ENCODE data around the gene DBX1.

Gene DBX1

DNA sequence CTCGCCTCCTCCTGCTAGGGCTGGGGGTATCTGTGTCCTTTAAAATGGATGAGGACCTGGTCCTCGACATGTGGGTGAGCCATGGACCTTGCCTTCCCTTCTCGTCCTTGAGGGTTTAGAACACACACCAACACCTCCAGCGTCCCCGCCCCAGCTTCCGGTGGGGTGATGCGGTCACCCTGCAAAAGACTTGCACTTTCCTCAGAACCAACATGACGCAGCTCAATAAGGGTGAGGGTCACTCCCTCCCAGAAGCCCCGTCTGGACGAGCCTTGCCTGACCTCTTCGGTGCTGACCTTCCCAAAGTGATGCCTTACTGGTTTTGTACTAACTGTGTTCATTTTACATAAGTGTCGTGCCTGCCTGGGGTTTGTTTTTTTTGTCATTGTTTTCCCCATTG is 41.0 kb downstream of the DBX1 start:
- Histone ChIP-seq H3K4me1 (no peaks in the 10 kb centered on the region), H3K27me3 (no peaks in the 10 kb centered on the region), H3K27ac (no peak overlapping the region), H3K9ac (no peak overlapping the region), H3K4me2 (no peak overlapping the region), H3K4me3 (no peak overlapping the region), H3K9me3 (replicated peaks in 1 of 11) (no peaks in the 10 kb centered on the region), H4K20me1 (no peaks in the 10 kb centered on the region), H3K36me3 (no peaks in the 10 kb centered on the region)
- TF ChIP-seq Cebpa-rat (IDR thresholded peaks at IDR 0.05): no peak

GRCh38 chr11:20118209-20118608 is 42.1 kb downstream of the DBX1 start:
- Histone ChIP-seq H3K4me3 (no peak overlapping the region), H3K27me3 (no peaks in the 10 kb centered on the region), H3K9me3 (replicated peaks in 1 of 11) (no peaks in the 10 kb centered on the region), H3K36me3 (no peaks in the 10 kb centered on the region), H3K9ac (no peak overlapping the region), H3K4me1 (peaks cover 0 to 4% (median 1%) of the 10 kb centered on the region in 10 experiments; a peak in 18 of 20 replicates), H4K20me1 (no peaks in the 10 kb centered on the region), H3K4me2 (no peak overlapping the region), H3K27ac (no peak overlapping the region)
- no peak for TF ChIP-seq Cebpa-rat (IDR thresholded peaks at IDR 0.05)

- Histone ChIP-seq H3K4me2 (no peak overlapping the region), H3K9me3 (replicated peaks in 1 of 11) (no peaks in the 10 kb centered on the region), H3K4me1 (peaks cover 9 to 13% (median 11%) of the 10 kb centered on the region in 10 experiments), H3K27me3 (no peaks in the 10 kb centered on the region), H3K4me3 (no peak overlapping the region), H3K9ac (no peak overlapping the region), H3K27ac (no peak overlapping the region), H3K36me3 (no peaks in the 10 kb centered on the region), H4K20me1 (no peaks in the 10 kb centered on the region)
- TF ChIP-seq Cebpa-rat (IDR thresholded peaks at IDR 0.05): no peak
Observed at GRCh38 chr11:20117291-20117690, 43.0 kb downstream of the DBX1 start.

DNA sequence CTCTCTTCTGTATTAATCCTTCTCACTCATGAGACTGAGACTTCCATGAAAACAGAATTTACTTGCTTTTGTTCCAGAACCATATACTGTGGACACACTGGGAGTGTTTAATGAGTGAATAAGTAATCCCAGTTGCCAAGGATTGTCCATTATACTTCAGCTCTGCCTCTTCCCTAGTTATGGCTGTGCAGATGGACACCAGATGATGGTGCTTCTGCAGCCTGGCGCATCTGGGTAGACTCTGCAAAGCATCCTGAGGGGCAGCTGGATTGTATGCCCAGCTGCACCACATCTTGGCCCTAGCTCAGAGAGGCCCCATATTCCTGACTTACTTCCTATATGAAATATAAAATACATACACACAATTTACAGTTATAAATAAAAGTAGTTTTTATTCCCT is 43.5 kb downstream of the DBX1 start:
- Histone ChIP-seq H3K27me3 (no peaks in the 10 kb centered on the region), H3K9me3 (replicated peaks in 1 of 11) (no peaks in the 10 kb centered on the region), H3K4me3 (no peak overlapping the region), H4K20me1 (no peaks in the 10 kb centered on the region), H3K4me2 (no peak overlapping the region), H3K4me1 (peaks cover 13 to 15% (median 14%) of the 10 kb centered on the region in 10 experiments), H3K27ac (no peak overlapping the region), H3K9ac (no peak overlapping the region), H3K36me3 (no peaks in the 10 kb centered on the region)
- TF ChIP-seq Cebpa-rat (IDR thresholded peaks at IDR 0.05): no peak

DNA sequence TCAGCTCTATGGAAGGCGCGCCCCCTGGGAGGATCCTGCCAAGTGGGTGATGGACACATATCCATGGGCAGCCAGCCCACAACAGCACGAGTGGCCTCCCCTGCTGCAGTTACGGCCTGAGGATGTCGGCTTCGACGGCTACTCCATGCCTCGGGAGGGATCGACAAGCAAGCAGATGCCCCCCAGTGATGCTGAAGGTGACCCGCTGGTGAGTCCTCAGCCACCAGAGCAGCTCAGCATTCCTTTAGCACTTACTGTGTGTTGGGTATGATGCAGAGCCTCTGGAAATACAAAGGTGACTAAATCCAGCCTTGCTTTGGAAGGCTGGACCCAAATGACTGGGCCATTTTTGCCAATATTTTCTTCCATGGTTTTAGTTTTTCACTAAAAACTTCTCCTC is 45.7 kb downstream of the DBX1 start:
- Histone ChIP-seq H3K27ac (no peak overlapping the region), H3K4me3 (no peak overlapping the region), H4K20me1 (no peaks in the 10 kb centered on the region), H3K27me3 (no peaks in the 10 kb centered on the region), H3K9ac (no peak overlapping the region), H3K4me2 (no peak overlapping the region), H3K36me3 (no peaks in the 10 kb centered on the region), H3K4me1 (peaks cover 13 to 20% (median 15%) of the 10 kb centered on the region in 10 experiments), H3K9me3 (replicated peaks in 1 of 11) (no peaks in the 10 kb centered on the region)
- no peak for TF ChIP-seq Cebpa-rat (IDR thresholded peaks at IDR 0.05)

GRCh38 chr11:20113149-20113438 is 47.2 kb downstream of the DBX1 start:
- Histone ChIP-seq H3K4me1 (peaks cover 13 to 20% (median 15%) of the 10 kb centered on the region in 10 experiments), H3K4me2 (peak overlapping the region; percentile 67 to 83 (median 77)), H3K27ac (no peak overlapping the region), H3K9me3 (replicated peaks in 1 of 11) (no peaks in the 10 kb centered on the region), H3K27me3 (no peaks in the 10 kb centered on the region), H3K4me3 (no peak overlapping the region), H3K36me3 (no peaks in the 10 kb centered on the region), H4K20me1 (no peaks in the 10 kb centered on the region), H3K9ac (peak overlapping the region in 1 of 11 experiments; percentile 2; a peak in 1 of 22 replicates)
- no peak for TF ChIP-seq Cebpa-rat (IDR thresholded peaks at IDR 0.05)

- H3K4me3 ChIP-seq: no peak overlapping the region
- H3K4me2 ChIP-seq: peak overlapping the region; percentile 67 to 83 (median 77)
- peak overlapping the region in 3 of 11 experiments; percentile 18 to 34 (median 31); a peak in 3 of 22 replicates for H3K27ac ChIP-seq
Observed at GRCh38 chr11:20112291-20113148, 47.8 kb downstream of the DBX1 start.

GRCh38 chr11:20111871-20112270 is 48.4 kb downstream of the DBX1 start:
- no peak for TF ChIP-seq Cebpa-rat (IDR thresholded peaks at IDR 0.05)
- Histone ChIP-seq H3K4me1 (peaks cover 13 to 20% (median 15%) of the 10 kb centered on the region in 10 experiments), H3K4me2 (peak overlapping the region in 6 of 11 experiments; percentile 69 to 82 (median 78); a peak in 12 of 22 replicates), H3K9me3 (replicated peaks in 1 of 11) (no peaks in the 10 kb centered on the region), H3K4me3 (no peak overlapping the region), H3K9ac (no peak overlapping the region), H3K36me3 (no peaks in the 10 kb centered on the region), H3K27ac (no peak overlapping the region), H4K20me1 (no peaks in the 10 kb centered on the region), H3K27me3 (no peaks in the 10 kb centered on the region)

More at GRCh38 chr11:20112291-20113148, 47.8 kb downstream of the DBX1 start:
- Histone ChIP-seq H3K4me1 (peaks cover 13 to 20% (median 15%) of the 10 kb centered on the region in 10 experiments), H3K9me3 (replicated peaks in 1 of 11) (no peaks in the 10 kb centered on the region), H4K20me1 (no peaks in the 10 kb centered on the region), H3K27me3 (no peaks in the 10 kb centered on the region), H3K36me3 (no peaks in the 10 kb centered on the region), H3K9ac (peak overlapping the region in 1 of 11 experiments; percentile 2; a peak in 1 of 22 replicates)
- no peak for TF ChIP-seq Cebpa-rat (IDR thresholded peaks at IDR 0.05)

- H3K9ac ChIP-seq: no peak overlapping the region
- no peak overlapping the region for H3K4me3 ChIP-seq
- H3K4me2 ChIP-seq: no peak overlapping the region
- no peaks in the 10 kb centered on the region for H3K27me3 ChIP-seq
- no peak overlapping the region for H3K27ac ChIP-seq
- no peak for TF ChIP-seq Cebpa-rat (IDR thresholded peaks at IDR 0.05)
- no peaks in the 10 kb centered on the region for H4K20me1 ChIP-seq
- peaks cover 13 to 20% (median 15%) of the 10 kb centered on the region in 10 experiments for H3K4me1 ChIP-seq
- H3K36me3 ChIP-seq: no peaks in the 10 kb centered on the region
- H3K9me3 ChIP-seq (replicated peaks in 1 of 11): no peaks in the 10 kb centered on the region
Observed at GRCh38 chr11:20110908-20111669, 49.2 kb downstream of the DBX1 start.
